ENCODE measurements around the gene EID3. TPM values are rescaled to one million over a fixed set of nuclear protein-coding genes. Genes with fewer than 3 reads are reported as not detected.

Gene EID3
- total RNA-seq, 1 experiment from 2014 or later, result 3.2 TPM

GRCh38 chr12:104313568-104314241 lies 10.2 kb downstream of the EID3 start:
- TF ChIP-seq, protein P1, sequence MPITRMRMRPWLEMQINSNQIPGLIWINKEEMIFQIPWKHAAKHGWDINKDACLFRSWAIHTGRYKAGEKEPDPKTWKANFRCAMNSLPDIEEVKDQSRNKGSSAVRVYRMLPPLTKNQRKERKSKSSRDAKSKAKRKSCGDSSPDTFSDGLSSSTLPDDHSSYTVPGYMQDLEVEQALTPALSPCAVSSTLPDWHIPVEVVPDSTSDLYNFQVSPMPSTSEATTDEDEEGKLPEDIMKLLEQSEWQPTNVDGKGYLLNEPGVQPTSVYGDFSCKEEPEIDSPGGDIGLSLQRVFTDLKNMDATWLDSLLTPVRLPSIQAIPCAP (CRISPR knock-in tag; IDR thresholded peaks at IDR 0.05), result no peak
- no peak for TF ChIP-seq ZNF121 (CRISPR knock-in tag; IDR thresholded peaks at IDR 0.05)
- TF ChIP-seq KAT7 (CRISPR knock-in tag; IDR thresholded peaks at IDR 0.05; ENCODE audit: borderline replicate concordance), result no peak
- no peak for TF ChIP-seq NR3C1 (CRISPR knock-in tag; conservative IDR thresholded peaks at IDR 0.05; ENCODE audit: low read depth)
- no peak for TF ChIP-seq RELA (CRISPR knock-in tag; IDR thresholded peaks at IDR 0.05; ENCODE audit: borderline replicate concordance)
- TF ChIP-seq GTF2I (CRISPR knock-in tag; conservative IDR thresholded peaks at IDR 0.05), result no peak
- TF ChIP-seq SMAD3 (CRISPR knock-in tag; IDR thresholded peaks at IDR 0.05; ENCODE audit: borderline replicate concordance), result no peak
- no peak for TF ChIP-seq USF1 (CRISPR knock-in tag; IDR thresholded peaks at IDR 0.05)
- no peak for TF ChIP-seq NR1H2 (CRISPR knock-in tag; IDR thresholded peaks at IDR 0.05)
- TF ChIP-seq, protein P2, sequence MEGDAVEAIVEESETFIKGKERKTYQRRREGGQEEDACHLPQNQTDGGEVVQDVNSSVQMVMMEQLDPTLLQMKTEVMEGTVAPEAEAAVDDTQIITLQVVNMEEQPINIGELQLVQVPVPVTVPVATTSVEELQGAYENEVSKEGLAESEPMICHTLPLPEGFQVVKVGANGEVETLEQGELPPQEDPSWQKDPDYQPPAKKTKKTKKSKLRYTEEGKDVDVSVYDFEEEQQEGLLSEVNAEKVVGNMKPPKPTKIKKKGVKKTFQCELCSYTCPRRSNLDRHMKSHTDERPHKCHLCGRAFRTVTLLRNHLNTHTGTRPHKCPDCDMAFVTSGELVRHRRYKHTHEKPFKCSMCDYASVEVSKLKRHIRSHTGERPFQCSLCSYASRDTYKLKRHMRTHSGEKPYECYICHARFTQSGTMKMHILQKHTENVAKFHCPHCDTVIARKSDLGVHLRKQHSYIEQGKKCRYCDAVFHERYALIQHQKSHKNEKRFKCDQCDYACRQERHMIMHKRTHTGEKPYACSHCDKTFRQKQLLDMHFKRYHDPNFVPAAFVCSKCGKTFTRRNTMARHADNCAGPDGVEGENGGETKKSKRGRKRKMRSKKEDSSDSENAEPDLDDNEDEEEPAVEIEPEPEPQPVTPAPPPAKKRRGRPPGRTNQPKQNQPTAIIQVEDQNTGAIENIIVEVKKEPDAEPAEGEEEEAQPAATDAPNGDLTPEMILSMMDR (IDR thresholded peaks at IDR 0.05), result no peak
- TF ChIP-seq CBFB (CRISPR knock-in tag; IDR thresholded peaks at IDR 0.05; ENCODE audit: low read depth), result no peak
- no peak for TF ChIP-seq ERG (CRISPR knock-in tag; IDR thresholded peaks at IDR 0.05)
- no peak for TF ChIP-seq E2F5 (CRISPR knock-in tag; IDR thresholded peaks at IDR 0.05)
- TF ChIP-seq, protein P3, sequence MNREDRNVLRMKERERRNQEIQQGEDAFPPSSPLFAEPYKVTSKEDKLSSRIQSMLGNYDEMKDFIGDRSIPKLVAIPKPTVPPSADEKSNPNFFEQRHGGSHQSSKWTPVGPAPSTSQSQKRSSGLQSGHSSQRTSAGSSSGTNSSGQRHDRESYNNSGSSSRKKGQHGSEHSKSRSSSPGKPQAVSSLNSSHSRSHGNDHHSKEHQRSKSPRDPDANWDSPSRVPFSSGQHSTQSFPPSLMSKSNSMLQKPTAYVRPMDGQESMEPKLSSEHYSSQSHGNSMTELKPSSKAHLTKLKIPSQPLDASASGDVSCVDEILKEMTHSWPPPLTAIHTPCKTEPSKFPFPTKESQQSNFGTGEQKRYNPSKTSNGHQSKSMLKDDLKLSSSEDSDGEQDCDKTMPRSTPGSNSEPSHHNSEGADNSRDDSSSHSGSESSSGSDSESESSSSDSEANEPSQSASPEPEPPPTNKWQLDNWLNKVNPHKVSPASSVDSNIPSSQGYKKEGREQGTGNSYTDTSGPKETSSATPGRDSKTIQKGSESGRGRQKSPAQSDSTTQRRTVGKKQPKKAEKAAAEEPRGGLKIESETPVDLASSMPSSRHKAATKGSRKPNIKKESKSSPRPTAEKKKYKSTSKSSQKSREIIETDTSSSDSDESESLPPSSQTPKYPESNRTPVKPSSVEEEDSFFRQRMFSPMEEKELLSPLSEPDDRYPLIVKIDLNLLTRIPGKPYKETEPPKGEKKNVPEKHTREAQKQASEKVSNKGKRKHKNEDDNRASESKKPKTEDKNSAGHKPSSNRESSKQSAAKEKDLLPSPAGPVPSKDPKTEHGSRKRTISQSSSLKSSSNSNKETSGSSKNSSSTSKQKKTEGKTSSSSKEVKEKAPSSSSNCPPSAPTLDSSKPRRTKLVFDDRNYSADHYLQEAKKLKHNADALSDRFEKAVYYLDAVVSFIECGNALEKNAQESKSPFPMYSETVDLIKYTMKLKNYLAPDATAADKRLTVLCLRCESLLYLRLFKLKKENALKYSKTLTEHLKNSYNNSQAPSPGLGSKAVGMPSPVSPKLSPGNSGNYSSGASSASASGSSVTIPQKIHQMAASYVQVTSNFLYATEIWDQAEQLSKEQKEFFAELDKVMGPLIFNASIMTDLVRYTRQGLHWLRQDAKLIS (CRISPR knock-in tag; IDR thresholded peaks at IDR 0.05; ENCODE audit: borderline replicate concordance), result no peak
- TF ChIP-seq ZNF138 (CRISPR knock-in tag; conservative IDR thresholded peaks at IDR 0.05), result no peak
- TF ChIP-seq CREM (CRISPR knock-in tag; IDR thresholded peaks at IDR 0.05), result no peak
- no peak for TF ChIP-seq SOX15 (CRISPR knock-in tag; IDR thresholded peaks at IDR 0.05)
- TF ChIP-seq NR2C2 (CRISPR knock-in tag; IDR thresholded peaks at IDR 0.05), result no peak
- no peaks in the 10 kb centered on the region for H3K27me3 Mint-ChIP-seq (ENCODE audit: low read depth)
- no peak for DNase-seq (ENCODE audit: low spot score)
- POLR2A ChIA-PET, result interaction anchor here (0.6 kb wide), 1 partner anchor 882 kb away, joined by 3 read pairs; no protein-coding TSS in a partner anchor
- H3K27ac Mint-ChIP-seq, result no peak overlapping the region
- no peak overlapping the region for H3K4me3 Mint-ChIP-seq
- H3K9me3 Mint-ChIP-seq, result no peaks in the 10 kb centered on the region
- no peak for ATAC-seq
- H3K4me1 Mint-ChIP-seq, result peaks cover 8% of the 10 kb centered on the region
- CTCF ChIA-PET, result no interaction called here
- peaks cover 56% of the 10 kb centered on the region for H3K36me3 Mint-ChIP-seq

Data from WTC11 (cell line).